HG02938 (cell line): Measurements from ENCODE around the gene CCDC88A.
"Not testable (repeated sequence)": the region's sequence is repeated elsewhere in the genome, so short reads cannot be mapped to it uniquely, and the experiment has no call there.

Experiments
- ATAC-seq: cut with Tn5 transposase; IDR thresholded peaks from one replicate; pipeline ENCODE4 v1.9.1; 2021; ENCODE audit warnings: mild to moderate bottlenecking, moderate library complexity; ENCODE audit not compliant: unreplicated experiment

CCDC88A gene

GRCh38 chr2:55247025-55247424 is 172.6 kb downstream of the CCDC88A start:
- ATAC-seq: no peak

GRCh38 chr2:55245411-55245810 is 174.2 kb downstream of the CCDC88A start:
- ATAC-seq: no peak

- ATAC-seq: no peak
These were observed 177.0 kb downstream of the CCDC88A start for GRCh38 chr2:55242617-55243016.

GRCh38 chr2:55241582-55241981 is 178.1 kb downstream of the CCDC88A start:
- not testable (repeated sequence) for ATAC-seq

GRCh38 chr2:55239656-55240222 is 179.9 kb downstream of the CCDC88A start:
- ATAC-seq: no peak
